WTC11 (cell line): ENCODE measurements around the gene CHST14. TPM values are rescaled to one million over a fixed set of nuclear protein-coding genes. Genes with fewer than 3 reads are reported as not detected.
A peak's percentile ranks its signal among the peaks of the same experiment; 100 is the strongest.

Experiments
- ATAC-seq: fragments of 200-7000 bp; cut with Tn5 transposase; 2 replicates; pipeline ENCODE4 v1.10.0; 2021; ENCODE audit warnings: mild to moderate bottlenecking, moderate library complexity
- CTCF ChIA-PET: fragments of 300-600 bp; sonication (Branson Sonifier 250); formaldehyde crosslinking; loops from one replicate; lab custom pipeline; 2021; ENCODE audit warnings: antibody characterized with exemption; lab: Charles Lee
- POLR2A ChIA-PET: fragments of 350-600 bp; sonication (Branson Sonifier 250); formaldehyde crosslinking; loops from one replicate; lab custom pipeline; 2021; ENCODE audit warnings: antibody characterized with exemption; lab: Charles Lee
- DNase-seq: peaks from one replicate; pipeline ENCODE4 v3.0.0; 2021; ENCODE audit warnings: low spot score
- H3K27ac Mint-ChIP-seq: 2 replicates; pipeline ENCODE4 v1.8.0; 2021; ENCODE audit warnings: mixed read lengths
- H3K27me3 Mint-ChIP-seq: 2 replicates; pipeline ENCODE4 v1.8.0; 2021; ENCODE audit warnings: low read depth, mild to moderate bottlenecking, moderate library complexity, mixed read lengths
- H3K36me3 Mint-ChIP-seq: 2 replicates; pipeline ENCODE4 v1.8.0; 2021; ENCODE audit warnings: mixed read lengths
- H3K4me1 Mint-ChIP-seq: 2 replicates; pipeline ENCODE4 v1.8.0; 2022; ENCODE audit warnings: mixed read lengths
- H3K4me3 Mint-ChIP-seq: 2 replicates; pipeline ENCODE4 v1.8.0; 2021; ENCODE audit warnings: mild to moderate bottlenecking, moderate library complexity, mixed read lengths
- H3K9me3 Mint-ChIP-seq: 2 replicates; pipeline ENCODE4 v1.8.0; 2021; ENCODE audit warnings: mixed read lengths
- CBFB ChIP-seq: sonication (generic); formaldehyde crosslinking; IDR thresholded peaks from 2 replicates; pipeline ENCODE4 v1.8.1; 2022; ENCODE audit warnings: mild to moderate bottlenecking, low read depth, missing genetic modification reagents
- CREM ChIP-seq: sonication (generic); formaldehyde crosslinking; IDR thresholded peaks from 2 replicates; pipeline ENCODE4 v1.8.1; 2022; ENCODE audit warnings: mild to moderate bottlenecking, missing genetic modification reagents, moderate library complexity
- FOXJ3 ChIP-seq: sonication (generic); formaldehyde crosslinking; IDR thresholded peaks from 2 replicates; pipeline ENCODE4 v1.9.0; 2021; ENCODE audit warnings: missing genetic modification reagents, mild to moderate bottlenecking, borderline replicate concordance
- FOXP1 ChIP-seq: sonication (generic); formaldehyde crosslinking; IDR thresholded peaks from 2 replicates; pipeline ENCODE4 v1.8.0; 2022; ENCODE audit warnings: missing genetic modification reagents, mild to moderate bottlenecking, moderate library complexity, borderline replicate concordance
- MLX ChIP-seq: sonication (generic); formaldehyde crosslinking; IDR thresholded peaks from 2 replicates; pipeline ENCODE4 v1.8.1; 2023; ENCODE audit warnings: mild to moderate bottlenecking, missing genetic modification reagents, moderate library complexity
- MYBL2 ChIP-seq: sonication (generic); formaldehyde crosslinking; IDR thresholded peaks from 2 replicates; pipeline ENCODE4 v1.8.1; 2023; ENCODE audit warnings: mild to moderate bottlenecking, moderate library complexity, missing genetic modification reagents
- PREB ChIP-seq: sonication (generic); formaldehyde crosslinking; IDR thresholded peaks from 2 replicates; pipeline ENCODE4 v1.8.1; 2022; ENCODE audit warnings: mild to moderate bottlenecking, missing genetic modification reagents, moderate library complexity, borderline replicate concordance
- RELA ChIP-seq: sonication (generic); formaldehyde crosslinking; IDR thresholded peaks from 2 replicates; pipeline ENCODE4 v1.8.1; 2022; ENCODE audit warnings: missing genetic modification reagents, mild to moderate bottlenecking, borderline replicate concordance
- STAT6 ChIP-seq: sonication (generic); formaldehyde crosslinking; conservative IDR thresholded peaks from 2 replicates; pipeline ENCODE4 v1.8.1; 2023; ENCODE audit warnings: mild to moderate bottlenecking, low read depth, missing genetic modification reagents, moderate library complexity
- USF1 ChIP-seq: sonication (generic); formaldehyde crosslinking; IDR thresholded peaks from 2 replicates; pipeline ENCODE4 v1.8.0; 2022; ENCODE audit warnings: mild to moderate bottlenecking, missing genetic modification reagents
- ZBTB21 ChIP-seq: sonication (generic); formaldehyde crosslinking; IDR thresholded peaks from 2 replicates; pipeline ENCODE4 v1.8.1; 2023; ENCODE audit warnings: mild to moderate bottlenecking, missing genetic modification reagents, borderline replicate concordance
- ZNF281 ChIP-seq: sonication (generic); formaldehyde crosslinking; IDR thresholded peaks from 2 replicates; pipeline ENCODE4 v1.8.0; 2023; ENCODE audit warnings: mild to moderate bottlenecking, missing genetic modification reagents
- ZNF512 ChIP-seq: sonication (generic); formaldehyde crosslinking; IDR thresholded peaks from 2 replicates; pipeline ENCODE4 v1.8.1; 2022; ENCODE audit warnings: missing genetic modification reagents, borderline replicate concordance
- total RNA-seq: library from RNA; stranded (reverse); gene quantifications from 3 replicates; pipeline ENCODE4 v1.2.3, GENCODE V29; 2021
- TF ChIP-seq, protein P1 (sequence below): sonication (generic); formaldehyde crosslinking; IDR thresholded peaks from 2 replicates; pipeline ENCODE4 v1.8.0; 2023; ENCODE audit warnings: missing genetic modification reagents
- TF ChIP-seq, protein P2 (sequence below): sonication (generic); formaldehyde crosslinking; IDR thresholded peaks from 2 replicates; pipeline ENCODE4 v1.8.0; 2022; ENCODE audit warnings: mild to moderate bottlenecking, missing genetic modification reagents
- TF ChIP-seq, protein P3 (sequence below): fragments of 250-450 bp; sonication (Bioruptor Pico); IDR thresholded peaks from 2 replicates; pipeline ENCODE4 v1.8.0; 2021; ENCODE audit warnings: mild to moderate bottlenecking

The CHST14 gene
- total RNA-seq, 1 experiment from 2014 or later = 21.3 TPM

DNA sequence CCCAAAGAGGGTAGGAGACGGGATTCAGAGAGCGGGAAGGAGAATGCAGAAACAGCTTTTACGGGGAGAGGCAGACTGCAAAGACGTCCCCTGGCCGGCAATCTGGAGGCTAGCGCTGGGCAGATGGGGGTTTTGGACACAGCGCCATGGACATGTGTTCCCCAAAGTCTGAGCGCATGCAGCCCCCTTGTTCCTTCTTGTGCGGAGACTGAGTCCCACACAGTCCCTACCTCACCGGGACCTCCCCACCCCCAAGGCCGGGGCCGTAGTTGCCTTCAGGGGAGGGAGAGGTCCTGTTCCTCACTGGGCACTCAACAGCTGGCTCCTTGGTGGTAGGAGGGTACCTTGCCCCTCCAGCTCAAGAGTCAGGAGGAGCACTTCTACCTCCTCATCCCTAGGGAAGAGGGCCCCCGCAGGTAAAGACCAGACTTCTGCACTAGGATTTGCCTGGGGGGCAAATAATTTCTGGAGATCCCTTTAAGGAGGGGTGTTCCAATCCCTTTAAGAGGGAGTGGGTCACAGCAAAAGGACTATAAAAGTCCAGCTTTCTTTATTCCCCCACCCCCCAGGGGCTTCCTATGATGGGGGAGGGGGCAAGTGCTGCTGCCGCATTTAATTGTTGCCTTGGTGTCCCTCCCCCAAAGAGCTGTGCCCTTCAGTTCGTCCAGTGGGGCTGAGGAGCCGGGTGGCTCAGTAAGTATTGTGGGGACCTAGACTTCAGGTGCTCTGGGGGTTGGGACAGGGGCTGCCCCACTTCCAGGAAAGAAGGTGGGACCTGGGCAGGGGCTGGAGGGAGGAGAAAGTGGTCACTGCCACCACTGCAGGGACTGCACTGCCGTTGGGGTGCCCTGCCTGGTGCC, 33.7 kb upstream of the CHST14 start:
- H3K9me3 Mint-ChIP-seq = no peaks in the 10 kb centered on the region
- POLR2A ChIA-PET = interaction anchor here (1.5 kb wide), 1 partner anchor 31 kb away, joined by 7 read pairs; the partner anchor contains the start of gene IVD
- CTCF ChIA-PET = interaction anchor here (0.5 to 2.4 kb wide), 10 partner anchors 31 to 327 kb away, joined by 3 to 10 read pairs (median 4); partner anchors contain the start of genes IVD and RPUSD2
- peak overlapping the region; percentile 90 for H3K4me3 Mint-ChIP-seq
- no peak overlapping the region; the same call in 1 of the 2 replicates for H3K27ac Mint-ChIP-seq
- peaks cover 36% of the 10 kb centered on the region for H3K4me1 Mint-ChIP-seq
- H3K36me3 Mint-ChIP-seq = no peaks in the 10 kb centered on the region
- ATAC-seq (no peak), DNase-seq (peak; percentile 39)
- peaks cover 38% of the 10 kb centered on the region for H3K27me3 Mint-ChIP-seq
- no peak for TF ChIP-seq CBFB (CRISPR knock-in tag)
- TF ChIP-seq ZBTB21 (CRISPR knock-in tag) = no peak
- TF ChIP-seq PREB (CRISPR knock-in tag) = no peak
- no peak for TF ChIP-seq CREM
- TF ChIP-seq MLX (CRISPR knock-in tag) = no peak
- no peak for TF ChIP-seq RELA (CRISPR knock-in tag)
- TF ChIP-seq FOXP1 (CRISPR knock-in tag) = 0 out of 2 replicates have a peak, but pooled peaks have one; percentile 41
- TF ChIP-seq ZNF281 = peak; percentile 16; the same call in 1 of the 2 replicates
- TF ChIP-seq, protein P1, sequence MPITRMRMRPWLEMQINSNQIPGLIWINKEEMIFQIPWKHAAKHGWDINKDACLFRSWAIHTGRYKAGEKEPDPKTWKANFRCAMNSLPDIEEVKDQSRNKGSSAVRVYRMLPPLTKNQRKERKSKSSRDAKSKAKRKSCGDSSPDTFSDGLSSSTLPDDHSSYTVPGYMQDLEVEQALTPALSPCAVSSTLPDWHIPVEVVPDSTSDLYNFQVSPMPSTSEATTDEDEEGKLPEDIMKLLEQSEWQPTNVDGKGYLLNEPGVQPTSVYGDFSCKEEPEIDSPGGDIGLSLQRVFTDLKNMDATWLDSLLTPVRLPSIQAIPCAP (CRISPR knock-in tag) = no peak
- 0 out of 2 replicates have a peak, but pooled peaks have one; percentile 22 for TF ChIP-seq USF1 (CRISPR knock-in tag)
- no peak for TF ChIP-seq ZNF512 (CRISPR knock-in tag)
- TF ChIP-seq STAT6 (CRISPR knock-in tag) = no peak
- TF ChIP-seq, protein P2, sequence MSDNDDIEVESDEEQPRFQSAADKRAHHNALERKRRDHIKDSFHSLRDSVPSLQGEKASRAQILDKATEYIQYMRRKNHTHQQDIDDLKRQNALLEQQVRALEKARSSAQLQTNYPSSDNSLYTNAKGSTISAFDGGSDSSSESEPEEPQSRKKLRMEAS (CRISPR knock-in tag) = no peak
- no peak for TF ChIP-seq FOXJ3
- no peak for TF ChIP-seq MYBL2
- TF ChIP-seq, protein P3, sequence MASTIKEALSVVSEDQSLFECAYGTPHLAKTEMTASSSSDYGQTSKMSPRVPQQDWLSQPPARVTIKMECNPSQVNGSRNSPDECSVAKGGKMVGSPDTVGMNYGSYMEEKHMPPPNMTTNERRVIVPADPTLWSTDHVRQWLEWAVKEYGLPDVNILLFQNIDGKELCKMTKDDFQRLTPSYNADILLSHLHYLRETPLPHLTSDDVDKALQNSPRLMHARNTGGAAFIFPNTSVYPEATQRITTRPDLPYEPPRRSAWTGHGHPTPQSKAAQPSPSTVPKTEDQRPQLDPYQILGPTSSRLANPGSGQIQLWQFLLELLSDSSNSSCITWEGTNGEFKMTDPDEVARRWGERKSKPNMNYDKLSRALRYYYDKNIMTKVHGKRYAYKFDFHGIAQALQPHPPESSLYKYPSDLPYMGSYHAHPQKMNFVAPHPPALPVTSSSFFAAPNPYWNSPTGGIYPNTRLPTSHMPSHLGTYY (CRISPR knock-in tag) = no peak
